GM23338 (cell line): ENCODE measurements around the gene BICC1. TPM values are rescaled to one million over a fixed set of nuclear protein-coding genes. Genes with fewer than 3 reads are reported as not detected.
"Not testable (repeated sequence)": the region's sequence is repeated elsewhere in the genome, so short reads cannot be mapped to it uniquely, and the experiment has no call there.

Experiments used
- ATAC-seq: fragments of 200-7000 bp; cut with Tn5 transposase; 3 replicates; pipeline ENCODE4 v1.9.1; 2020
- DNase-seq: peaks from one replicate; pipeline ENCODE4 v3.0.0-alpha.2; 2015; ENCODE audit warnings: low spot score
- H2AFZ ChIP-seq: fragments of 200-600 bp; sonication (generic); 2 replicates; pipeline ENCODE4 v1.8.0; 2016; ENCODE audit warnings: antibody characterized with exemption, mild to moderate bottlenecking, moderate library complexity
- H3F3A ChIP-seq: fragments of 200-600 bp; sonication (generic); replicated peaks from 2 replicates; pipeline ENCODE4 v1.8.0; 2017; ENCODE audit warnings: antibody characterized with exemption, mixed run types, low read depth
- H3K27ac ChIP-seq: fragments of 200-600 bp; sonication (generic); 2 replicates; pipeline ENCODE4 v1.6.1; 2016; ENCODE audit warnings: low read depth
- H3K27me3 ChIP-seq: fragments of 200-600 bp; sonication (generic); 2 replicates; pipeline ENCODE4 v1.8.0; 2016; ENCODE audit warnings: mild to moderate bottlenecking, mixed run types, moderate library complexity; ENCODE audit not compliant: insufficient read depth
- H3K36me3 ChIP-seq: fragments of 200-600 bp; sonication (generic); 2 replicates; pipeline ENCODE4 v1.8.0; 2016; ENCODE audit warnings: mild to moderate bottlenecking; ENCODE audit not compliant: insufficient read depth
- H3K4me1 ChIP-seq: fragments of 200-600 bp; sonication (generic); 2 replicates; pipeline ENCODE4 v1.8.0; 2016; ENCODE audit warnings: mild to moderate bottlenecking, moderate library complexity; ENCODE audit not compliant: insufficient read depth
- H3K4me2 ChIP-seq: fragments of 200-600 bp; sonication (generic); 2 replicates; pipeline ENCODE4 v1.7.1; 2017; ENCODE audit warnings: mixed run types
- H3K4me3 ChIP-seq: fragments of 200-600 bp; sonication (generic); 2 replicates; pipeline ENCODE4 v1.6.1; 2016; ENCODE audit warnings: mixed run types
- H3K79me2 ChIP-seq: fragments of 200-600 bp; sonication (generic); replicated peaks from 2 replicates; pipeline ENCODE4 v1.8.0; 2017; ENCODE audit warnings: mild to moderate bottlenecking; ENCODE audit not compliant: insufficient read depth
- H3K9me2 ChIP-seq: fragments of 200-600 bp; sonication (generic); 2 replicates; pipeline ENCODE4 v1.8.0; 2017; ENCODE audit not compliant: insufficient read depth
- H4K20me1 ChIP-seq: fragments of 200-600 bp; sonication (generic); replicated peaks from 2 replicates; pipeline ENCODE4 v1.8.0; 2017; ENCODE audit warnings: mild to moderate bottlenecking; ENCODE audit not compliant: insufficient read depth
- H3K27ac Mint-ChIP-seq: 2 replicates; pipeline ENCODE4 v1.8.0; 2020; ENCODE audit warnings: inconsistent platforms, mild to moderate bottlenecking, moderate library complexity, mixed read lengths
- H3K27me3 Mint-ChIP-seq: 3 replicates; pipeline ENCODE4 v1.8.0; 2022; ENCODE audit warnings: low read depth, mild to moderate bottlenecking, moderate library complexity, mixed read lengths, inconsistent platforms; ENCODE audit not compliant: insufficient read depth, poor library complexity
- H3K36me3 Mint-ChIP-seq: 3 replicates; pipeline ENCODE4 v1.8.0; 2021; ENCODE audit warnings: low read depth, mild to moderate bottlenecking, inconsistent platforms, moderate library complexity, mixed read lengths
- H3K4me1 Mint-ChIP-seq: 3 replicates; pipeline ENCODE4 v1.8.0; 2020; ENCODE audit warnings: mild to moderate bottlenecking, inconsistent platforms, mixed read lengths
- H3K4me3 Mint-ChIP-seq: 3 replicates; pipeline ENCODE4 v1.8.0; 2021; ENCODE audit warnings: moderate library complexity, mild to moderate bottlenecking, inconsistent platforms, mixed read lengths
- H3K9me3 Mint-ChIP-seq: 3 replicates; pipeline ENCODE4 v1.8.0; 2020; ENCODE audit warnings: moderate library complexity, mild to moderate bottlenecking, inconsistent platforms, mixed read lengths
- CTCF ChIP-seq, 2 experiments: fragments of 200-600 bp in 1 of 2; sonication (generic) in 1 of 2; conservative IDR thresholded peaks; 2 replicates each; pipeline versions ENCODE4 v1.5.1 to v1.6.1; 2016 to 2017; ENCODE audit warnings: antibody characterized with exemption in 2 of 2, low read depth in 2 of 2, mild to moderate bottlenecking in 2 of 2, moderate library complexity in 1 of 2
- EZH2 ChIP-seq: fragments of 200-600 bp; sonication (generic); IDR thresholded peaks from one replicate; pipeline ENCODE4 v1.8.0; 2017; ENCODE audit warnings: antibody characterized with exemption, mild to moderate bottlenecking, low read depth; ENCODE audit not compliant: unreplicated experiment
- EZH2phosphoT487 ChIP-seq: fragments of 200-600 bp; sonication (generic); IDR thresholded peaks from one replicate; pipeline ENCODE4 v1.8.1; 2018; ENCODE audit warnings: antibody characterized with exemption; ENCODE audit not compliant: unreplicated experiment
- JUNB ChIP-seq: IDR thresholded peaks from one replicate; pipeline ENCODE4 v1.6.1; 2016; ENCODE audit warnings: antibody characterized with exemption; ENCODE audit not compliant: unreplicated experiment
- NANOG ChIP-seq: IDR thresholded peaks from 2 replicates; pipeline ENCODE4 v1.6.1; 2016; ENCODE audit warnings: antibody characterized with exemption, borderline replicate concordance
- POLR2AphosphoS5 ChIP-seq: IDR thresholded peaks from 2 replicates; pipeline ENCODE4 v1.6.1; 2016; ENCODE audit warnings: antibody characterized with exemption, low read depth
- STAT1 ChIP-seq: IDR thresholded peaks from one replicate; pipeline ENCODE4 v1.6.1; 2016; ENCODE audit warnings: antibody characterized with exemption; ENCODE audit not compliant: unreplicated experiment
- ZNF114 ChIP-seq: fragments of 250-450 bp; sonication (Bioruptor Pico); IDR thresholded peaks from 2 replicates; pipeline ENCODE4 v1.5.0; 2020; ENCODE audit warnings: mild to moderate bottlenecking, moderate library complexity
- ZNF331 ChIP-seq: fragments of 250-450 bp; sonication (Bioruptor Pico); IDR thresholded peaks from 2 replicates; pipeline ENCODE4 v1.5.0; 2020; ENCODE audit warnings: low read depth, mild to moderate bottlenecking, moderate library complexity
- ZNF462 ChIP-seq: fragments of 250-450 bp; sonication (Bioruptor Pico); IDR thresholded peaks from 2 replicates; pipeline ENCODE4 v1.5.0; 2020; ENCODE audit warnings: mild to moderate bottlenecking, moderate library complexity
- polyA plus RNA-seq: library from polyadenylated mRNA; unstranded; fragments of >200 nt; fragmentation: Nextera tagmentation; extraction: Ambion mirVana; gene quantifications from 2 replicates; pipeline ENCODE4 v1.2.1, GENCODE V29; 2016
- total RNA-seq: library from RNA; depleted of rRNA; stranded (reverse); fragments of >200 nt; shearing (Covaris generic); gene quantifications from 2 replicates; pipeline ENCODE4 v1.2.3, GENCODE V29; 2014
- TF ChIP-seq, protein P1 (sequence below): IDR thresholded peaks from one replicate; pipeline ENCODE4 v1.6.1; 2018; ENCODE audit warnings: antibody characterized with exemption; ENCODE audit not compliant: unreplicated experiment

The BICC1 gene
- total and polyA plus RNA-seq, 2 experiments from 2014 or later: 1.3 to 2.2 TPM

DNA sequence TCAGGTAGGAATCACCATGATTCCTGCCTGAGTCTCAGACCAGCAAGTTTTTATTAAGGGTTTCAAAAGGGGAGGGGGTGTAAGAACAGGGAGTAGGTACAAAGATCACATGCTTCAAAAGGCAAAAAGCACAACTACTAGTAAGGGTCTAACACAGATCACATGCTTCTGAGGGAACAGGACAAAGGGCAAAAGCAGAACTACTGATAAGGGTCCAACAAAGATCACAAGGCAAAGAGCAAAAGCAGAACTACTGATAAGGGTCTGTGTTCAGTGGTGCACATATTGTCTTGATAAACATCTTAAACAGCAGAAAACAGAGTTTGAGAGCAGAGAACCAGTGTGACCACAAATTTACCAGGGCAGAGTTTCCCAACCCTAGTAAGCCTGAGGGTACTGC, 84.5 kb downstream of the BICC1 start:
- not testable (repeated sequence) for H3K27me3 Mint-ChIP-seq, ATAC-seq, H3K4me2 ChIP-seq, H3K27me3 ChIP-seq, H3K4me3 Mint-ChIP-seq, H3K27ac Mint-ChIP-seq, H3K4me1 Mint-ChIP-seq, H3K27ac ChIP-seq, H3F3A ChIP-seq, H3K79me2 ChIP-seq, H2AFZ ChIP-seq, H3K36me3 Mint-ChIP-seq, DNase-seq, H3K4me3 ChIP-seq, H3K9me2 ChIP-seq, H3K36me3 ChIP-seq, H4K20me1 ChIP-seq, H3K4me1 ChIP-seq
- peaks cover 26% of the 10 kb centered on the region for H3K9me3 Mint-ChIP-seq

GRCh38 chr10:58599927-58600553, 87.4 kb downstream of the BICC1 start:
- no peak for DNase-seq
- H3K4me3 Mint-ChIP-seq: no peak overlapping the region
- H3K9me3 Mint-ChIP-seq: peaks cover 26% of the 10 kb centered on the region
- no peak for TF ChIP-seq JUNB
- no peak for TF ChIP-seq EZH2
- TF ChIP-seq EZH2phosphoT487: no peak
- no peak for TF ChIP-seq POLR2AphosphoS5
- TF ChIP-seq STAT1: no peak
- TF ChIP-seq ZNF114: no peak
- TF ChIP-seq CTCF (conservative IDR thresholded peaks at IDR 0.05; ENCODE audit: low read depth in 2 of 2): no peak
- TF ChIP-seq, protein P1, sequence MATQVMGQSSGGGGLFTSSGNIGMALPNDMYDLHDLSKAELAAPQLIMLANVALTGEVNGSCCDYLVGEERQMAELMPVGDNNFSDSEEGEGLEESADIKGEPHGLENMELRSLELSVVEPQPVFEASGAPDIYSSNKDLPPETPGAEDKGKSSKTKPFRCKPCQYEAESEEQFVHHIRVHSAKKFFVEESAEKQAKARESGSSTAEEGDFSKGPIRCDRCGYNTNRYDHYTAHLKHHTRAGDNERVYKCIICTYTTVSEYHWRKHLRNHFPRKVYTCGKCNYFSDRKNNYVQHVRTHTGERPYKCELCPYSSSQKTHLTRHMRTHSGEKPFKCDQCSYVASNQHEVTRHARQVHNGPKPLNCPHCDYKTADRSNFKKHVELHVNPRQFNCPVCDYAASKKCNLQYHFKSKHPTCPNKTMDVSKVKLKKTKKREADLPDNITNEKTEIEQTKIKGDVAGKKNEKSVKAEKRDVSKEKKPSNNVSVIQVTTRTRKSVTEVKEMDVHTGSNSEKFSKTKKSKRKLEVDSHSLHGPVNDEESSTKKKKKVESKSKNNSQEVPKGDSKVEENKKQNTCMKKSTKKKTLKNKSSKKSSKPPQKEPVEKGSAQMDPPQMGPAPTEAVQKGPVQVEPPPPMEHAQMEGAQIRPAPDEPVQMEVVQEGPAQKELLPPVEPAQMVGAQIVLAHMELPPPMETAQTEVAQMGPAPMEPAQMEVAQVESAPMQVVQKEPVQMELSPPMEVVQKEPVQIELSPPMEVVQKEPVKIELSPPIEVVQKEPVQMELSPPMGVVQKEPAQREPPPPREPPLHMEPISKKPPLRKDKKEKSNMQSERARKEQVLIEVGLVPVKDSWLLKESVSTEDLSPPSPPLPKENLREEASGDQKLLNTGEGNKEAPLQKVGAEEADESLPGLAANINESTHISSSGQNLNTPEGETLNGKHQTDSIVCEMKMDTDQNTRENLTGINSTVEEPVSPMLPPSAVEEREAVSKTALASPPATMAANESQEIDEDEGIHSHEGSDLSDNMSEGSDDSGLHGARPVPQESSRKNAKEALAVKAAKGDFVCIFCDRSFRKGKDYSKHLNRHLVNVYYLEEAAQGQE: no peak
- no peak for TF ChIP-seq NANOG
- no peak for TF ChIP-seq ZNF331 (CRISPR knock-in tag)
- no peak for TF ChIP-seq ZNF462 (CRISPR knock-in tag)

More at GRCh38 chr10:58599927-58600553, 87.4 kb downstream of the BICC1 start:
- ATAC-seq: no peak
- H3K36me3 ChIP-seq: no peaks in the 10 kb centered on the region
- Mint-ChIP-seq H3K27me3 (peaks cover 2% of the 10 kb centered on the region), H3K36me3 (peaks cover 4% of the 10 kb centered on the region; the same call in 1 of the 3 replicates), H3K27ac (no peak overlapping the region), H3K4me1 (no peaks in the 10 kb centered on the region)
- H3K4me1 ChIP-seq: no peaks in the 10 kb centered on the region
- H3K27me3 ChIP-seq: no peaks in the 10 kb centered on the region
- H3K79me2 ChIP-seq: no peaks in the 10 kb centered on the region
- no peaks in the 10 kb centered on the region for H3F3A ChIP-seq
- H4K20me1 ChIP-seq: no peaks in the 10 kb centered on the region
- no peak overlapping the region for H3K27ac ChIP-seq
- no peaks in the 10 kb centered on the region for H3K9me2 ChIP-seq
- H3K4me2 ChIP-seq: no peak overlapping the region
- no peak overlapping the region for H2AFZ ChIP-seq
- H3K4me3 ChIP-seq: no peak overlapping the region
